Measurements from ENCODE around the gene PACRG. TPM values are rescaled to one million over a fixed set of nuclear protein-coding genes. Genes with fewer than 3 reads are reported as not detected.

Gene PACRG
- total and polyA plus RNA-seq, 2 experiments from 2014 or later: not detected

- no peaks in the 10 kb centered on the region for H3K9me3 ChIP-seq (ENCODE audit: low read depth)
- no peaks in the 10 kb centered on the region for H4K20me1 ChIP-seq (ENCODE audit: insufficient read depth)
- H2AFZ ChIP-seq: no peak overlapping the region
- TF ChIP-seq EZH2 (IDR thresholded peaks at IDR 0.05; ENCODE audit: insufficient read depth, poor library complexity, severe bottlenecking) (no peak), EZH2phosphoT487 (IDR thresholded peaks at IDR 0.05; ENCODE audit: insufficient read depth, low read depth) (no peak)
- H3K9ac ChIP-seq: no peak overlapping the region
- no peaks in the 10 kb centered on the region for H3K36me3 ChIP-seq (ENCODE audit: low read depth)
- no peaks in the 10 kb centered on the region for H3F3A ChIP-seq (ENCODE audit: insufficient read depth)
- H3K27me3 ChIP-seq (replicated peaks; ENCODE audit: insufficient read depth): no peaks in the 10 kb centered on the region
- DNase-seq: no peak
- no peaks in the 10 kb centered on the region for H3K9me2 ChIP-seq (ENCODE audit: insufficient read depth)
- no peak overlapping the region for H3K4me3 ChIP-seq
- H3K79me2 ChIP-seq (ENCODE audit: insufficient read depth): no peaks in the 10 kb centered on the region
- H3K27ac ChIP-seq: no peak overlapping the region
- no peaks in the 10 kb centered on the region for H3K4me1 ChIP-seq (ENCODE audit: insufficient read depth)
- H3K4me2 ChIP-seq (ENCODE audit: unreplicated experiment): no peak overlapping the region
- 57 to 58% methylated on average over 4 of the region's 4 CpGs for WGBS, 2 experiments (ENCODE audit: low coverage in 1 of 2, low lambda C conversion rate in 2 of 2, missing lambda C conversion rate in 2 of 2)
- in situ Hi-C loops (cut with MboI): no loop called here
These were observed 46.9 kb upstream of the PACRG start for GRCh38 chr6:162680871-162681270.

- Histone ChIP-seq H3K79me2 (ENCODE audit: insufficient read depth) (no peaks in the 10 kb centered on the region), H4K20me1 (ENCODE audit: insufficient read depth) (no peaks in the 10 kb centered on the region), H3K4me3 (no peak overlapping the region), H3K4me2 (ENCODE audit: unreplicated experiment) (no peak overlapping the region), H3K36me3 (ENCODE audit: low read depth) (no peaks in the 10 kb centered on the region), H3K27ac (no peak overlapping the region), H3K9me3 (ENCODE audit: low read depth) (no peaks in the 10 kb centered on the region), H3K9me2 (ENCODE audit: insufficient read depth) (no peaks in the 10 kb centered on the region), H2AFZ (no peak overlapping the region), H3K27me3 (replicated peaks; ENCODE audit: insufficient read depth) (no peaks in the 10 kb centered on the region), H3F3A (ENCODE audit: insufficient read depth) (no peaks in the 10 kb centered on the region), H3K4me1 (ENCODE audit: insufficient read depth) (no peaks in the 10 kb centered on the region), H3K9ac (no peak overlapping the region)
- 61 to 72% methylated on average over 1 of the region's 1 CpG for WGBS, 2 experiments (ENCODE audit: low coverage in 1 of 2, low lambda C conversion rate in 2 of 2, missing lambda C conversion rate in 2 of 2)
- TF ChIP-seq EZH2phosphoT487 (IDR thresholded peaks at IDR 0.05; ENCODE audit: insufficient read depth, low read depth) (no peak), EZH2 (IDR thresholded peaks at IDR 0.05; ENCODE audit: insufficient read depth, poor library complexity, severe bottlenecking) (no peak)
- DNase-seq: no peak
- in situ Hi-C loops (cut with MboI): no loop called here
These were observed 46.3 kb upstream of the PACRG start for GRCh38 chr6:162681447-162681846.

- in situ Hi-C loops (cut with MboI): no loop called here
- DNase-seq: no peak
- TF ChIP-seq EZH2phosphoT487 (IDR thresholded peaks at IDR 0.05; ENCODE audit: insufficient read depth, low read depth) (no peak), EZH2 (IDR thresholded peaks at IDR 0.05; ENCODE audit: insufficient read depth, poor library complexity, severe bottlenecking) (no peak)
- no peak overlapping the region for H3K9ac ChIP-seq
- 21 to 25% methylated on average over 4 of the region's 4 CpGs for WGBS, 2 experiments (ENCODE audit: low coverage in 1 of 2, low lambda C conversion rate in 2 of 2, missing lambda C conversion rate in 2 of 2)
- no peaks in the 10 kb centered on the region for H3K4me1 ChIP-seq (ENCODE audit: insufficient read depth)
- no peak overlapping the region for H3K4me2 ChIP-seq (ENCODE audit: unreplicated experiment)
- no peaks in the 10 kb centered on the region for H3F3A ChIP-seq (ENCODE audit: insufficient read depth)
- H2AFZ ChIP-seq: no peak overlapping the region
- no peak overlapping the region for H3K27ac ChIP-seq
- no peaks in the 10 kb centered on the region for H3K9me3 ChIP-seq (ENCODE audit: low read depth)
- no peaks in the 10 kb centered on the region for H3K27me3 ChIP-seq (replicated peaks; ENCODE audit: insufficient read depth)
- H3K4me3 ChIP-seq: no peak overlapping the region
- H3K36me3 ChIP-seq (ENCODE audit: low read depth): no peaks in the 10 kb centered on the region
- H3K9me2 ChIP-seq (ENCODE audit: insufficient read depth): no peaks in the 10 kb centered on the region
- H3K79me2 ChIP-seq (ENCODE audit: insufficient read depth): no peaks in the 10 kb centered on the region
- H4K20me1 ChIP-seq (ENCODE audit: insufficient read depth): no peaks in the 10 kb centered on the region
These were observed 44.6 kb upstream of the PACRG start for GRCh38 chr6:162683135-162683534.

GRCh38 chr6:162684052-162684451, 43.7 kb upstream of the PACRG start:
- H3F3A ChIP-seq (ENCODE audit: insufficient read depth): no peaks in the 10 kb centered on the region
- no peaks in the 10 kb centered on the region for H3K36me3 ChIP-seq (ENCODE audit: low read depth)
- H3K27me3 ChIP-seq (replicated peaks; ENCODE audit: insufficient read depth): no peaks in the 10 kb centered on the region
- no peak overlapping the region for H3K4me2 ChIP-seq (ENCODE audit: unreplicated experiment)
- in situ Hi-C loops (cut with MboI): no loop called here
- H4K20me1 ChIP-seq (ENCODE audit: insufficient read depth): no peaks in the 10 kb centered on the region
- no peak overlapping the region for H3K9ac ChIP-seq
- no peaks in the 10 kb centered on the region for H3K9me2 ChIP-seq (ENCODE audit: insufficient read depth)
- H2AFZ ChIP-seq: no peak overlapping the region
- no peak overlapping the region for H3K27ac ChIP-seq
- DNase-seq: no peak
- H3K4me3 ChIP-seq: no peak overlapping the region
- no peak for TF ChIP-seq EZH2 (IDR thresholded peaks at IDR 0.05; ENCODE audit: insufficient read depth, poor library complexity, severe bottlenecking)
- no peak for TF ChIP-seq EZH2phosphoT487 (IDR thresholded peaks at IDR 0.05; ENCODE audit: insufficient read depth, low read depth)
- H3K4me1 ChIP-seq (ENCODE audit: insufficient read depth): no peaks in the 10 kb centered on the region
- no peaks in the 10 kb centered on the region for H3K9me3 ChIP-seq (ENCODE audit: low read depth)
- H3K79me2 ChIP-seq (ENCODE audit: insufficient read depth): no peaks in the 10 kb centered on the region
- 48 to 49% methylated on average over 1 of the region's 1 CpG for WGBS, 2 experiments (ENCODE audit: low coverage in 1 of 2, low lambda C conversion rate in 2 of 2, missing lambda C conversion rate in 2 of 2)

GRCh38 chr6:162684961-162685360, 42.8 kb upstream of the PACRG start:
- Histone ChIP-seq H3K27ac (no peak overlapping the region), H3K36me3 (ENCODE audit: low read depth) (no peaks in the 10 kb centered on the region), H3K9ac (no peak overlapping the region), H3K4me1 (ENCODE audit: insufficient read depth) (no peaks in the 10 kb centered on the region), H4K20me1 (ENCODE audit: insufficient read depth) (no peaks in the 10 kb centered on the region), H3K79me2 (ENCODE audit: insufficient read depth) (no peaks in the 10 kb centered on the region), H3K27me3 (replicated peaks; ENCODE audit: insufficient read depth) (no peaks in the 10 kb centered on the region), H2AFZ (no peak overlapping the region), H3K4me3 (no peak overlapping the region), H3F3A (ENCODE audit: insufficient read depth) (no peaks in the 10 kb centered on the region), H3K9me3 (ENCODE audit: low read depth) (no peaks in the 10 kb centered on the region), H3K4me2 (ENCODE audit: unreplicated experiment) (no peak overlapping the region), H3K9me2 (ENCODE audit: insufficient read depth) (no peaks in the 10 kb centered on the region)
- 71 to 82% methylated on average over 3 of the region's 3 CpGs for WGBS, 2 experiments (ENCODE audit: low coverage in 1 of 2, low lambda C conversion rate in 2 of 2, missing lambda C conversion rate in 2 of 2)
- DNase-seq: no peak
- in situ Hi-C loops (cut with MboI): no loop called here
- TF ChIP-seq EZH2phosphoT487 (IDR thresholded peaks at IDR 0.05; ENCODE audit: insufficient read depth, low read depth) (no peak), EZH2 (IDR thresholded peaks at IDR 0.05; ENCODE audit: insufficient read depth, poor library complexity, severe bottlenecking) (no peak)
